Measurements from ENCODE around the gene KIAA1217.

Gene KIAA1217

DNA sequence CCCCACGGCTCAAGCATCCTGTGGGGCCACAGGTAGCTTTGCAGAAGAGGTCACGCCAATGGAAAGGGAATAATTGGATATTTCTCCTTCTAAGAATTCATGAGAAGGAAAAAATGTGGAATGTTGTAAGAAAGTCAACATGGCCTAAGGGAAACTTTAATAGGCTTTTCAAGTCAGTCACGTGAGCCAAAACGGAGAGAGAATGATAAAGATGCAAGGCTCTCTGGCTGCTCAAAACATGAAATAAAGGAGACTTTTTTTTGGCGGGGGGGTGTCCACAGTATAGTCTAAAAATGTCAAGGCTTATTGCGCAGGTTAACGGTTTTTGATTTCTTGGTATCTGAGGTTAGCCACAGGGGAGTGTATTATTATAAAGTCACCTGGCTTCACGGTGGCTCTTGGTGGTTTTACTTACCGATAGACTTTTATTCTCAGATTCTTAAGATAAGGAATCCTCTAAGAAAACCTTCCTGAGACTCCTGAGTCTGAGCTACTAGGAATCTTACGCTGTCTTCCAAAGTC is 366.6 kb downstream of the KIAA1217 start:
- TF ChIP-seq, protein P1, sequence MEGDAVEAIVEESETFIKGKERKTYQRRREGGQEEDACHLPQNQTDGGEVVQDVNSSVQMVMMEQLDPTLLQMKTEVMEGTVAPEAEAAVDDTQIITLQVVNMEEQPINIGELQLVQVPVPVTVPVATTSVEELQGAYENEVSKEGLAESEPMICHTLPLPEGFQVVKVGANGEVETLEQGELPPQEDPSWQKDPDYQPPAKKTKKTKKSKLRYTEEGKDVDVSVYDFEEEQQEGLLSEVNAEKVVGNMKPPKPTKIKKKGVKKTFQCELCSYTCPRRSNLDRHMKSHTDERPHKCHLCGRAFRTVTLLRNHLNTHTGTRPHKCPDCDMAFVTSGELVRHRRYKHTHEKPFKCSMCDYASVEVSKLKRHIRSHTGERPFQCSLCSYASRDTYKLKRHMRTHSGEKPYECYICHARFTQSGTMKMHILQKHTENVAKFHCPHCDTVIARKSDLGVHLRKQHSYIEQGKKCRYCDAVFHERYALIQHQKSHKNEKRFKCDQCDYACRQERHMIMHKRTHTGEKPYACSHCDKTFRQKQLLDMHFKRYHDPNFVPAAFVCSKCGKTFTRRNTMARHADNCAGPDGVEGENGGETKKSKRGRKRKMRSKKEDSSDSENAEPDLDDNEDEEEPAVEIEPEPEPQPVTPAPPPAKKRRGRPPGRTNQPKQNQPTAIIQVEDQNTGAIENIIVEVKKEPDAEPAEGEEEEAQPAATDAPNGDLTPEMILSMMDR (IDR thresholded peaks at IDR 0.05; ENCODE audit: insufficient read depth, low read length, missing control alignments), result no peak
- H3K4me3 ChIP-seq (ENCODE audit: low read depth, low read length), result no peak overlapping the region
- ChIA-PET CTCF (interaction anchor here (1.1 to 1.7 kb wide), 3 partner anchors 18 to 56 kb away, joined by 3 to 6 read pairs (median 4); no protein-coding TSS in a partner anchor), POLR2A (no interaction called here)
- no peak for DNase-seq (ENCODE audit: low read depth, low spot score)

DNA sequence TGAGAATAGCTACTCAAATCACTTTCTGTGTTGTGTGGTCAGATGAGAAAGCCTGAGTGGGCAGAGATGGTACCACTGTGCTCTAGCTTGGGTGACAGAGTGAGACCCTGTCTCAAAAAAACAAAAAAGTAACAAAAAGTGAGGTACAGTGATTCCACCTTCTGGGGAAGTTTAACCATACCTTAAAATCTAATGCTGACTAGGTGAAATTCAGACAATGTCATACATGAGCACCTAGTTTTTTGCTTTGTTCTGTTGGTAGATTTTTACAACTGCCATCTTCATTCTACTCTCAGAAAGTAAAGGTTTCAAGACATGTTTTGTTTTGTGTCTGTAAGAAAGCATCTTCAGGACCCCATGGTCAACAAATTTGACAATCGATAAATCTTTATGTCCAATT is 370.5 kb downstream of the KIAA1217 start:
- TF ChIP-seq, protein P1 (IDR thresholded peaks at IDR 0.05; ENCODE audit: insufficient read depth, low read length, missing control alignments), result no peak
- ChIA-PET CTCF (interaction anchor here (1.4 kb wide), 1 partner anchor 38 kb away, joined by 3 read pairs; no protein-coding TSS in a partner anchor), POLR2A (no interaction called here)
- DNase-seq (ENCODE audit: low read depth, low spot score), result no peak
- no peak overlapping the region for H3K4me3 ChIP-seq (ENCODE audit: low read depth, low read length)

DNA sequence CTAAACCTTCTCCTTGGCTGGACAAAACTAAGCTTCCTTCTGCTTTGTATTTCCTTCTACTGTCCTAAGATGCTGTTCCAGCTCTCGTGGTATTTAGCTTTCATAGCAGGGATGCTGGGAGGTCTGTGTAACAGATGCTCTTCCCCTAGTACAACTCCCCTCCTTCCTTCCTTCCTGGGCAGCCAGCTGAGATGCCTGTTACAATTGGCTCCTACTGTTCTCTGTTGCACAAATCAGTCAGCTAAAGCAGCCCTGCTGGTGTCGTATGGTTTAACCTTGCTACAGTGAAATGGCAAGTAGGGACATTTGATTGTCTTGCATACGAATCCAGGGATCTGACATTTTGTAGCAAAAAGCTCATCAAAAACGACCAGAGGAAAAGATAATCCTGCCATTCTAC is 371.0 kb downstream of the KIAA1217 start:
- CTCF ChIA-PET, result no interaction called here
- H3K4me3 ChIP-seq (ENCODE audit: low read depth, low read length), result no peak overlapping the region
- TF ChIP-seq, protein P1 (IDR thresholded peaks at IDR 0.05; ENCODE audit: insufficient read depth, low read length, missing control alignments), result no peak
- POLR2A ChIA-PET, result no interaction called here
- DNase-seq (ENCODE audit: low read depth, low spot score), result no peak

DNA sequence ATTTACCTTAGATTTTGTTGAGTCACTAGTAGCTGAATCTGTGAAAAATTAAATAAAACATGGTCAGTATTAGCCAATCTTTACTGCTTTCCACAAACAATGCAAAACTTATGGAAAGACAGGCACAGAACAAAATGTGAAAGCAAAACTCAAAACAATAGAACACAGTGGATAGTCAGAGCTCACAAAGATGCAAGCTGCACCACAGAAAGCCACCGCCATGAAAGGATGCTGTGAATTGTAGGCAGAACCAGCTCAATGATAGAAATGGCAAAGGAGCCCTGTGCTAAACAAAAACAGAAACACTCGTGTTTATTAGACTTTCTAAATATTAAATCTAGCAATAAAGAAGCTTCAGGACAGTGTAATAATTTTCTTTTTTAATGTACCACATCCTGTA is 380.3 kb downstream of the KIAA1217 start:
- TF ChIP-seq, protein P1 (IDR thresholded peaks at IDR 0.05; ENCODE audit: insufficient read depth, low read length, missing control alignments), result no peak
- ChIA-PET POLR2A (no interaction called here), CTCF (interaction anchor here (1.0 to 1.5 kb wide), 2 partner anchors 29 to 492 kb away, joined by 3 to 6 read pairs; no protein-coding TSS in a partner anchor)
- DNase-seq (ENCODE audit: low read depth, low spot score), result no peak
- no peak overlapping the region for H3K4me3 ChIP-seq (ENCODE audit: low read depth, low read length)

DNA sequence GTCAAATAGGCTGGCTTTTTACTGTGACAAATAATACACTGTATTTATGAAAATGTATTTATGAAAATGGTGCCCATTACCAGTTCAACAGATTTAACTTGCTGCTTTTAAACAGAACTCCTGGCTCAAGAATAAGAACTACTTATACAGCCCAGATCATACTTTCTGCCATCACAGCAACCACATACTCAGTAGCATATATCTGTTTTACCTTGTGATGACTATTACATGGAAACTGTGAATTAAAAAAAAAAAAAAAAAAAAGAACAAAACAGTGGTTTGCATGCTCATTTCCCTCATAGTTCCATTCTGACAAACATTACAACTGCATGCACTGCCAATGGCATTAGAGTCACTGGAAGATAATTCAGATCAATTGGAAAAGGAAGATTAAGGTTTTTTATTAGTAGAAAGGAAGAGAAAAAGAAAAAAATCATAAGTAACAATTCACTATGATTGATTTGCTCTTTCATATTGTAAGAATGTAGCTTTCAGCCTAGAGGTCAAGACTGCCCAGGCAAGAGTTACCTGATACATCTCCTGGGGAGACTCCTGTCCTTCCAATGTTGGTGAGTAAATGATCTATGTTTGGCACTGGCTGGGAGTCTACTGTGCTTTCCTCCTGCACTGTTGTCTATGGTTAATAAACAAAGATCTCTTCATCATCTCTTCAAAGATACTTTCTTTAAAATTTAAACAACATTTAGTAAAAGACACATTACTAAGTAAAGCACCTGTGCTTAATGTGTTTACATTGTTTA is 381.9 kb downstream of the KIAA1217 start:
- ChIA-PET CTCF (no interaction called here), POLR2A (no interaction called here)
- no peak overlapping the region for H3K4me3 ChIP-seq (ENCODE audit: low read depth, low read length)
- TF ChIP-seq, protein P1 (IDR thresholded peaks at IDR 0.05; ENCODE audit: insufficient read depth, low read length, missing control alignments), result no peak
- DNase-seq (ENCODE audit: low read depth, low spot score), result no peak

DNA sequence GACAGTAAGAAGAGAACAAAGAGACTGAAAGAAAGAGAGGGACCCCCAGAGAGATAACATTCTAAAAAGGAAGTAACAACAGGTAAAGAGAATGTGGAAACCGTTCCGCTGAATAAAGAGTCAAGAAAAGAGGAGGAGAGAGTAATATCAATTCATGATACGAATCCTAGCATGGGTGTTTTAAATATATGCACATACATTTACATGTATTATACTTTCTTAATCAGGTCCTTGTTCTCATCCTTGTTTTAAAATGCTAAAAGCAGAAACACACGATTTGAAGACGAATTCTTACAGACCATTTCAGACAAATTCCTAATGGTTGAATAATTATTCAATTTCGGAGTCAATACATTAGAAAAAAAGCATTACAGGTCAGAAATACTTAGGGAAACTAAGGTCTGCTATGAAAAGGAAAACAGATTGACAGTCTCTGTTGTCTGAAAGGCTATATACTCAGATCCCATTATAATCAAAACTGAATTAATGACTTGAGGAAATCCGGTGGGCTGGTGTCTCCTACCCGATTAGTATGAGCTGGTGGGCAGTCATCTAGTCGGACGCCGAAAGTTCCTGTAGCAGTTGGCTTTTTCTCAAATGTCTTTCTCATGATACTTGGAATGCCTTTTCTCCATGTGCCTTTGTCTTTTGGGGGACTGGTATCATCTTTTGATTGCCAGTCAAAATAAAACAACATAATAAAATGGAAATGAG is 387.4 kb downstream of the KIAA1217 start:
- CTCF ChIA-PET, result no interaction called here
- DNase-seq (ENCODE audit: low read depth, low spot score), result no peak
- TF ChIP-seq, protein P1 (IDR thresholded peaks at IDR 0.05; ENCODE audit: insufficient read depth, low read length, missing control alignments), result no peak
- POLR2A ChIA-PET, result no interaction called here
- no peak overlapping the region for H3K4me3 ChIP-seq (ENCODE audit: low read depth, low read length)
